ENCODE data around the gene UCKL1. TPM values are rescaled to one million over a fixed set of nuclear protein-coding genes. Genes with fewer than 3 reads are reported as not detected.
"Not testable (repeated sequence)": the region's sequence is repeated elsewhere in the genome, so short reads cannot be mapped to it uniquely, and the experiment has no call there.

UCKL1 gene
- polyA plus RNA-seq, 2 donors = 40.6 to 47.3 TPM

DNA sequence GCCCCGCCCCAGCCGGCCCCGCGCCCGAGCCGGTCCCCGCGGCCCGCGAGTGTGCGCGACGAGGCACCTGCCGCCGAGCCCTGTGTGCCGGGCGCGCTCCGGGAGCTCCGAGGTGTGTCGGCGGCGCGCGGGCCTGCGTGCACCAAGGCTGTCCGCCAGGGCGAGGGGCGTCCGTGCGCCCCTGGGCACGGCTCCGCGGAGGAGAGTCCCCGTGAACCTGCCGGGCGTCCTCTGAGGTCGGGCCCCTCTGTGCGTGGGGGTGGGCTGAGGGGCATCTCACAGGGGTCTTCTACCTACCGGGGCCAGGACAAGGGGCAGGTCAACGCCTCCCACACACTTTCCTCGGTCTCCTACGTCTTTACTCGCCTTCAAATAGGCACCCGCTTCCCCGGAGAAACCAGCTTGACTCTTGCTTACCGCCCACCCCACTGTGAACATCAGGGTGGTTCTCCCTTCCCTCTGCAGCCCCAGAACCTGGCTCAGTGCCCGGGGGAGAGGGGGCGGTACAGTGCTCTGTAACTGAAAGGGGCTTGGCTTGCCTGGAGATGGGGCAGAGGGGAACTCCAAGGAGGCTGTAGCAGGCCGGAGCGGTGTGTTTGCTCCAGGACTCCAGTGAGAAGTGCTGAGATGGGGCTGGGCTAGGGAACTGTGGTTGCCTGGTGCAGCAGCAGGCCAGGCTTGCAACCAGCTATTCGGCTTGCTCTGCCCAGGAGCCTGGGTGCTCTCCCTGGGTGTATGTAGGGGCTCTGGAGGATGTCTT, 23.5 kb upstream of the UCKL1 start, which contains the start of gene SAMD10:
SAMD10 (minus strand) TSS at position 86 of the 760 bp plus-strand sequence. CDS start 175 bp downstream, outside the sequence.
- WGBS, 2 donors = 2 to 5% methylated on average over 27 to 52 of the region's 52 CpGs

DNA sequence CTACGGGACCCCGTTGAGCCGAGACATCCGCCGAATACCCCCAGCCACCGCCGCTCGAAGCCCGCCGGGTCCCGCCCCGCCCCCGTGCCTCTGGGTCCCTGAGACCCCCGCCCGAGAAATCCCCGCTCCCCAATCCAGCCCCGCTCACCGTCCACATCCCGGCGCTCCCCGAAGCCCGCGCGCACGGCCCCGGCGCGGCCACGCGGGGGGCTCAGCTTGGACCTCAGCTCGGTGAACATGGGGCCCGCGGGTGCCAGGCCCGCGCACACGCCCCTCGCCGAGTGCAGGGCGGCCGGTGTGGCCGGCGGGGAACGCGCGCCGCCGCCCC, 23.0 kb upstream of the UCKL1 start:
- H3K9me3 ChIP-seq (ENCODE audit: control insufficient read depth in 2 of 2, insufficient read depth in 1 of 2, low read depth in 1 of 2, low read length in 1 of 2) = no peaks in the 10 kb centered on the region
- H3K27me3 ChIP-seq (ENCODE audit: control insufficient read depth in 1 of 2, insufficient read depth in 2 of 2, low read length in 2 of 2) = no peaks in the 10 kb centered on the region
- H3K4me3 ChIP-seq (ENCODE audit: low read depth in 1 of 2, low read length in 2 of 2) = peak overlapping the region; percentile 59 to 68
- peaks cover 8 to 9% of the 10 kb centered on the region in 2 donors for H3K36me3 ChIP-seq (ENCODE audit: control insufficient read depth in 2 of 2, insufficient read depth in 2 of 2, low read length in 1 of 2)
- WGBS, 2 donors = 1 to 2% methylated on average over 8 to 47 of the region's 47 CpGs
- H3K27ac ChIP-seq (ENCODE audit: low read depth in 2 of 2, low read length in 1 of 2) = peak overlapping the region; percentile 92
- peaks cover 2 to 18% of the 10 kb centered on the region in 2 donors for H3K4me1 ChIP-seq (ENCODE audit: control insufficient read depth in 2 of 2, insufficient read depth in 2 of 2, low read length in 1 of 2)

More for the DNA sequence above, 23.5 kb upstream of the UCKL1 start, which contains the start of gene SAMD10:
- no peaks in the 10 kb centered on the region for H3K27me3 ChIP-seq (ENCODE audit: control insufficient read depth in 1 of 2, insufficient read depth in 2 of 2, low read length in 2 of 2)
- peaks cover 2 to 16% of the 10 kb centered on the region in 2 donors for H3K4me1 ChIP-seq (ENCODE audit: control insufficient read depth in 2 of 2, insufficient read depth in 2 of 2, low read length in 1 of 2)
- no peaks in the 10 kb centered on the region for H3K9me3 ChIP-seq (ENCODE audit: control insufficient read depth in 2 of 2, insufficient read depth in 1 of 2, low read depth in 1 of 2, low read length in 1 of 2)
- H3K36me3 ChIP-seq (ENCODE audit: control insufficient read depth in 2 of 2, insufficient read depth in 2 of 2, low read length in 1 of 2) = peaks cover 8 to 12% of the 10 kb centered on the region in 2 donors
- peak within 1 kb of the TSS; percentile 86 to 91 for H3K4me3 ChIP-seq (ENCODE audit: low read depth in 1 of 2, low read length in 2 of 2)
- H3K27ac ChIP-seq (ENCODE audit: low read depth in 2 of 2, low read length in 1 of 2) = peak within 1 kb of the TSS; percentile 92

DNA sequence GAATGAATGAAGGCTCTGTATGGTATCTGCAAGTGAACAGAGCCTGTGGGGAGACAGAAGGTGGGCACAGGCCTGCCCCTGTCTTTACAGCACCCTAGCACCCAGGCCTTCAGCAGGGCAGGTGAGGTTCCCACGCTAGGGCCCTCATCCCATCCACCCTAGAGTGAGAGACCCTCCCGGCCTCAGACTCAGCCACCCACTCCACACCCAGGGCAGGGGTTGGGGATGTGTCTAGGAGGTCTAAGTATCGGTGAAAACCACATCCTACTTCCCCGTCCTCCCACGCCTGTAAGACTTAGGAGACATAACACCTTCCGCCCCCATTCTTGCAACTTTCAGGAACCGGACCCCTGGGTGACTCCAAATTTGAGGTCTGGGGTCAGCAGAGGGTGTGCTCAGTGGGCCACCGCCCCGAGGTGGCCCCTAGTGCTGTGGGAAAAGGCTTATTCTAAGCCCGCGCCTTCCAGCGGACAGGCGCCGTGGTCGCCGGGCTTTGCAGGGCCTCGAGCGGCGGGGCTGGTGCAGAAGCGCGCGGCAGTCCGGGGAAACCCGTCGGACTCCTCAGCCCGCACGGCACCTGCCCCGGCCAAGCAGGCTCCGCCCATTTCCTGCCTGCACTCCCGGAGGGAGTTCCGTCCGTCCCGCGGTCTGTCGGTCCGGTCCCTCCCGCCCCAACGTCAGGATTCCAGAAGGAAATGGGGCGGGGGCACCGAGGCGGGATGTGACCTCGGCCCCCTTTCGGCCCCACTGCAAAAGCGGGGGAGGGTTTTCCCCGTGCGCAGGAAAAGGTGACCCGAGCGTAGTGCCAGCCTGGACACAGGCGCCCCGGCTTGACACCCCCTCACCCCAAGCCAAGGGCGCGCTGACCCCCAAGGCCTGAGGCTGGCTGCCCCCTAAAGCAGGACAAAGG, 22.4 kb upstream of the UCKL1 start:
- no peaks in the 10 kb centered on the region for H3K27me3 ChIP-seq (ENCODE audit: control insufficient read depth in 1 of 2, insufficient read depth in 2 of 2, low read length in 2 of 2)
- 8 to 10% methylated on average over 44 to 52 of the region's 52 CpGs for WGBS, 2 donors
- H3K4me3 ChIP-seq (ENCODE audit: low read depth in 1 of 2, low read length in 2 of 2) = peak overlapping the region; percentile 59 to 68
- H3K36me3 ChIP-seq (ENCODE audit: control insufficient read depth in 2 of 2, insufficient read depth in 2 of 2, low read length in 1 of 2) = peaks cover 8 to 9% of the 10 kb centered on the region in 2 donors
- peaks cover 2 to 21% of the 10 kb centered on the region in 2 donors for H3K4me1 ChIP-seq (ENCODE audit: control insufficient read depth in 2 of 2, insufficient read depth in 2 of 2, low read length in 1 of 2)
- no peaks in the 10 kb centered on the region for H3K9me3 ChIP-seq (ENCODE audit: control insufficient read depth in 2 of 2, insufficient read depth in 1 of 2, low read depth in 1 of 2, low read length in 1 of 2)
- H3K27ac ChIP-seq (ENCODE audit: low read depth in 2 of 2, low read length in 1 of 2) = peak overlapping the region; percentile 92

DNA sequence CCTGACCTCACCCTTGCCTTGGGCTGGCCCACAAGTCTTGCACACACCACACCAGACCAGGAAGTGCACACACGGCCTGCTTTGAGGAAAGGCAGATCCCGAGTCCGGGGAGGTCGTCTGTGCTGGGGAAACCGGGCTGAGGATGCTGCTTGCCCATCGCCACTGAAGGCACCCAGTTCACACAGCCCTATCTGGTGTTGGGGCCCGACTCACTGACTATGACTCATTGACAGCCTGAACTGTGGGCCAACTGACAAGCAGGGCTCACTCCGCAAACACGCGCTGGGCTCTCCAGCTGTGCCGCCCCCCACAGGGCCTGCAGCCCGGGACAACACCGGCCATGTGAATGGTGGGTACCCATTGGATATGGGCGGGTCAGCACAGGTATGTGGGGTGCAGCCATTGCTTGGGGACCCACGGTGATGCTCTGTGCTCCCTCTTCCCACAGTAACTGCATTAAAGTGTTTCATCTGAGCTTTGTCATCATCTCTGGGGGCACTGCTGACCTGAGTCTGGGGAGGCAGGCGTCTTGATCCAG, 21.6 kb upstream of the UCKL1 start:
- Histone ChIP-seq H3K27me3 (ENCODE audit: control insufficient read depth in 1 of 2, insufficient read depth in 2 of 2, low read length in 2 of 2) (no peaks in the 10 kb centered on the region), H3K36me3 (ENCODE audit: control insufficient read depth in 2 of 2, insufficient read depth in 2 of 2, low read length in 1 of 2) (peaks cover 5 to 9% of the 10 kb centered on the region in 2 donors), H3K9me3 (ENCODE audit: control insufficient read depth in 2 of 2, insufficient read depth in 1 of 2, low read depth in 1 of 2, low read length in 1 of 2) (no peaks in the 10 kb centered on the region), H3K27ac (ENCODE audit: low read depth in 2 of 2, low read length in 1 of 2) (peak overlapping the region in 1 of 2 donors; percentile 92), H3K4me1 (ENCODE audit: control insufficient read depth in 2 of 2, insufficient read depth in 2 of 2, low read length in 1 of 2) (peaks cover under 1 to 21% of the 10 kb centered on the region in 2 donors), H3K4me3 (ENCODE audit: low read depth in 1 of 2, low read length in 2 of 2) (peak overlapping the region in 1 of 2 donors; percentile 59)
- 57 to 59% methylated on average over 16 of the region's 16 CpGs for WGBS, 2 donors

DNA sequence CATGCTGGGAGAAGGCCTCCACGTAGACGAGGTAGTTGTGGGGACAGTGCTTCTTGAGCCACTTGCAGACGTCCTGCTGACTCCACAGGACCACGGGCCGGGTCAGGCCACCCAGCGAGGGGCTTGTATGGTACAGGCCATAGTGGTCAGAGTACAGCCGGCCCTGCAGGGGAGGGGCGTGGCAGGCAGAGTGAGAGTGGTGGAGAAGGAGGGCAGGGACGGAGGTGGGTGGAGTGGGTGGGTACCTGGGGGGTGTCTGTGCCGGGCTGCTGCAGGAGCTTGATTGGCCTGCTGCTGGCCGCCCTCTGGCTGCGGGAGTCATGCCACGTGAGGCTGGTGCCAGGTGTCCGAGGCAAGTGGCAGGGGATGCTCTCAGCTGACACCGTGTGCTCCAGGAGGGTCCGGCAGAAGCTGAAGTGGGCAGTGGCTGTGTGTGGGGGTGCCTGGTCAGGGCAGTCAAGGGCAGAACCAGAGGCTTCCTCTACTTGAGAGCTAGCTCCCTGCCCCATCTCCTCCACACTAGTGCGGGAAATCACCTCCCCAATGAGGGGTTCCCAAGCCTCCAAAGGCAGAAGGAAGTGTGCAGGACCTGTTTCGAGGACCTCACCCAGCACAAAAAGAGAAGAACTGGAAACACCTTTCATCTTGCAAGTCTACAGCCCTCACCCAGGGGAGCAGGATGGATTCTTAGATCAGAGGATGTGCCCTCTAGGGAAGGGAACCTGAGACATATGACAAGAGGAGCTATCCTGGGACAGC, 20.9 kb upstream of the UCKL1 start:
- Histone ChIP-seq H3K36me3 (ENCODE audit: control insufficient read depth in 2 of 2, insufficient read depth in 2 of 2, low read length in 1 of 2) (peaks cover 5 to 9% of the 10 kb centered on the region in 2 donors), H3K4me3 (ENCODE audit: low read depth in 1 of 2, low read length in 2 of 2) (no peak overlapping the region), H3K9me3 (ENCODE audit: control insufficient read depth in 2 of 2, insufficient read depth in 1 of 2, low read depth in 1 of 2, low read length in 1 of 2) (no peaks in the 10 kb centered on the region), H3K4me1 (ENCODE audit: control insufficient read depth in 2 of 2, insufficient read depth in 2 of 2, low read length in 1 of 2) (peaks cover 0 to 21% of the 10 kb centered on the region in 2 donors), H3K27me3 (ENCODE audit: control insufficient read depth in 1 of 2, insufficient read depth in 2 of 2, low read length in 2 of 2) (no peaks in the 10 kb centered on the region), H3K27ac (ENCODE audit: low read depth in 2 of 2, low read length in 1 of 2) (no peak overlapping the region)
- WGBS, 2 donors = 90 to 93% methylated on average over 18 of the region's 18 CpGs

DNA sequence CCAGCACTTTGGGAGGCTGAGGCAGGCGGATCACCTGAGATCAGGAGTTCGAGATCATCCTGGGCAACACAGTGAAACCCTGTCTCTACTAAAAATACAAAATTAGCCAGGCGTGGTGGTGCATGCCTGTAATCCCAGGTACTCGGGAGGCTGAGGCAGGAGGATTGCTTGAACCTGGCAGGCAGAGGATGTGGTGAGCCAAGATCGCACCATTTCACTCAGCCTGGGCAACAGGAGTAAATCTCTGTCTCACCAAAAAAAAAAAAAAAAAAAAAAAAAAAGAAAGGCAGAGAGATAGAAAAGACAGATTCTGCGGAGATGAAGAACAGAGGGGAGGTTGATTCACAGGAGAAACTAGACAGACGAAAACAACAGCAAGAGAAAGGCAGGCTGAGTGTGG, 20.3 kb upstream of the UCKL1 start:
- not testable (repeated sequence) for H3K27ac ChIP-seq (ENCODE audit: low read depth in 2 of 2, low read length in 1 of 2); H3K27me3 ChIP-seq (ENCODE audit: control insufficient read depth in 1 of 2, insufficient read depth in 2 of 2, low read length in 2 of 2); H3K4me3 ChIP-seq (ENCODE audit: low read depth in 1 of 2, low read length in 2 of 2); H3K9me3 ChIP-seq (ENCODE audit: control insufficient read depth in 2 of 2, insufficient read depth in 1 of 2, low read depth in 1 of 2, low read length in 1 of 2); H3K36me3 ChIP-seq (ENCODE audit: control insufficient read depth in 2 of 2, insufficient read depth in 2 of 2, low read length in 1 of 2)
- WGBS, 2 donors = 89 to 90% methylated on average over 7 of the region's 7 CpGs
- peaks cover 0 to 19% of the 10 kb centered on the region in 2 donors for H3K4me1 ChIP-seq (ENCODE audit: control insufficient read depth in 2 of 2, insufficient read depth in 2 of 2, low read length in 1 of 2)

DNA sequence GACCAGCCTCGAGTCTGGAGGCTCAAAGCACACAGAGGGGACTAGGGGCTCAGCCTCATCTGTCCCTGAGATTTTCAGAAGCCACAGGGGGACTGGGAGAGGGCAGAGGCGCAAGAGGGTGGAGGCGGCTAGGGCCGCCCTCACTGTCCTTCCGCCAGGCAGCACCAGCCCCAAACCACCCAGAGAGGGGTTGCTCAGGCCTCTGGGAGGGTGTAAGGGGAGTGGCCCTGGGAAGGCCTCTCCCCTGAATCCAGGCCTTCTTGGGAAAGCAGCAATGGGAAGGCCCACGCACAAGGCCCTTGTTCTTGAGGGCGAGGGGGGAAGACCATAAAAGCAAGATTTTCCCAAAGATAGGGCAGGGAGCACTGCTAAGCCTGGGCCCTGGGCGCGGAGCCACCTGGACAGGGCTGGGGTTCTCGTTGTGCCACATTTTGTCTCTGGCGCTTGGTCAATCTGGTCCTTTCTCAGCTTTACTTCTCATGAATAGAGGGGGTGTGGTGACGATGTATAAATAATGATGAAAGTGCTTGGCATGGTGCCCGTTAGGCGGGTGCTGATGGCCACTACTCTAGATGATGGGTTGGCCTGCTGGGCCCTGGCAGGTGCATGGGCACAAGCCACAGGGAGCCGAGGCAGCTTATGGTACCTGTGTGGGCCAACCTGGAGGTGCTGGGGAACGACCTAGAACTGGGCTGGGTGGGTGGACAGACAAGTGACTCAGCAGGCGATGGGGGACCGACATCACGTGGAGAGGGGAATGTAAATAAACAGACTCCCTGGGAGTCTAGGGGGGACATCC, 18.4 kb upstream of the UCKL1 start:
- H3K4me1 ChIP-seq (ENCODE audit: control insufficient read depth in 2 of 2, insufficient read depth in 2 of 2, low read length in 1 of 2) = peaks cover 0 to 16% of the 10 kb centered on the region in 2 donors
- H3K4me3 ChIP-seq (ENCODE audit: low read depth in 1 of 2, low read length in 2 of 2) = no peak overlapping the region
- H3K9me3 ChIP-seq (ENCODE audit: control insufficient read depth in 2 of 2, insufficient read depth in 1 of 2, low read depth in 1 of 2, low read length in 1 of 2) = no peaks in the 10 kb centered on the region
- no peaks in the 10 kb centered on the region for H3K27me3 ChIP-seq (ENCODE audit: control insufficient read depth in 1 of 2, insufficient read depth in 2 of 2, low read length in 2 of 2)
- peaks cover 5 to 9% of the 10 kb centered on the region in 2 donors for H3K36me3 ChIP-seq (ENCODE audit: control insufficient read depth in 2 of 2, insufficient read depth in 2 of 2, low read length in 1 of 2)
- peak overlapping the region in 1 of 2 donors; percentile 42 for H3K27ac ChIP-seq (ENCODE audit: low read depth in 2 of 2, low read length in 1 of 2)
- WGBS, 2 donors = 64 to 67% methylated on average over 19 of the region's 19 CpGs

DNA sequence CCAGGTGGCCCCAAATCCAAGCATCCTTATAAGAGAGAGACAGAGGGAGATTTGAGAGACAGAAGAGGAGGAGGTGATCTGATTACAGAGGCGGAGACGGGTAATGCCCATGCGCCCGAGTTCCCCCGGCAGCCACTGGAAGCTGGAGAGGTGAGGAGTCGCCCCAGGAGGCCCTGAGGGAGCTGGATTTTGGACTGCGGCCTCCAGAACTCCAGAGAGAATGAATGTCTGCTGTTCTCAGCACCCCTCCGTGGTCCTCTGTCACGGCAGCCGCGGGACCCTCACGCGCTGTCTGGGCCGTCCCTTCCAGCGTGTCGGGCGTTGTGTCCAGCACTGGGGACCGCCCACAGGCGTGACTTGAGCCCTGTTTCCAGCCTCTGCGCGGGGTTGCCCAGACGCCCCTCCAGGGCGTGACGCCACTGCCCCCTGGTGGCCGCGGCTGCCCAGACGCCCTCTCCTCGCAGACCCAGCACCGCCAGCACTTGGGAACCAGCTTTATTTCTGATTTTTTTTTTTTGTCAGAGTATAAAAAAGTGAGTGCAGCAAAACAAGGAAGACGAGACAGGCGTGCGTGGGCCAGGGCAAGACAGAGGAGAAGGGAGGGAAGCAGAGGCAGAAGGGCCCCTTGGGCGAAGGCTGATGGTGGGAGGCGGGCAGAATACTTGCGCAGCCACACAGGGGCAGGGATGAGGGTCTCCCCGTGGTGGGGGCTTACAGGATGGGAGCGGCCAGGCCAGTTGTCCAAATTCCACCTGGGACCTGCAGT, 17.6 kb upstream of the UCKL1 start:
- Histone ChIP-seq H3K4me1 (ENCODE audit: control insufficient read depth in 2 of 2, insufficient read depth in 2 of 2, low read length in 1 of 2) (peaks cover 0 to 19% of the 10 kb centered on the region in 2 donors), H3K4me3 (ENCODE audit: low read depth in 1 of 2, low read length in 2 of 2) (peak overlapping the region in 1 of 2 donors; percentile 5), H3K9me3 (ENCODE audit: control insufficient read depth in 2 of 2, insufficient read depth in 1 of 2, low read depth in 1 of 2, low read length in 1 of 2) (no peaks in the 10 kb centered on the region), H3K27ac (ENCODE audit: low read depth in 2 of 2, low read length in 1 of 2) (peak overlapping the region in 1 of 2 donors; percentile 8), H3K27me3 (ENCODE audit: control insufficient read depth in 1 of 2, insufficient read depth in 2 of 2, low read length in 2 of 2) (no peaks in the 10 kb centered on the region), H3K36me3 (ENCODE audit: control insufficient read depth in 2 of 2, insufficient read depth in 2 of 2, low read length in 1 of 2) (peaks cover 5 to 9% of the 10 kb centered on the region in 2 donors)
- WGBS, 2 donors = 7 to 13% methylated on average over 36 to 37 of the region's 37 CpGs

Measured in esophagus (tissue), 2 donors.